NCI-H460 (cell line): ENCODE data around the gene SLC25A10. TPM values are rescaled to one million over a fixed set of nuclear protein-coding genes. Genes with fewer than 3 reads are reported as not detected.

Experiments
- DNase-seq: peaks from one replicate; pipeline ENCODE4 v3.0.0-alpha.2; 2016; ENCODE audit warnings: low read depth; ENCODE audit errors: extremely low read depth
- total RNA-seq: library from RNA; depleted of rRNA; stranded (reverse); fragments of >200 nt; shearing (Covaris generic); gene quantifications from 2 replicates; pipeline ENCODE4 v1.2.3, GENCODE V29; 2014

Gene SLC25A10
- total RNA-seq, 1 experiment from 2014 or later = 9.4 TPM

DNA sequence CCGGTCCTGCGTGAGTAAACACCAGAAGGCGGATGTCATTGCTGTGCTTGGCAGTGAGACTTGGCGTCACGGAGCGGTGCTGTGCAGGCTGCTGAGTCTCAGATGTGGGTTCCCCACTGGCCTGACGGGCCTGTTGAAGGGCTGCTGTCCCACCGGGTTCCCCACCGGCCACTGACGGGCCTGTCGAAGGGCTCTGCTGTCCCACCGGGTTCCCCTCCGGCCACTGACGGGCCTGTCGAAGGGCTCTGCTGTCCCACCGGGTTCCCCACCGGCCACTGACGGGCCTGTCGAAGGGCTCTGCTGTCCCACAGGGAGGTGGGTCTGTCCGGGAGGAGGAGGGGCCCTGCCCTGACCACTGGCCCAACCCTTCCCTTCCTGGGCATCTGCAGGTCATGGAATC lies 25.5 kb upstream of the SLC25A10 start:
- no peak for DNase-seq

DNA sequence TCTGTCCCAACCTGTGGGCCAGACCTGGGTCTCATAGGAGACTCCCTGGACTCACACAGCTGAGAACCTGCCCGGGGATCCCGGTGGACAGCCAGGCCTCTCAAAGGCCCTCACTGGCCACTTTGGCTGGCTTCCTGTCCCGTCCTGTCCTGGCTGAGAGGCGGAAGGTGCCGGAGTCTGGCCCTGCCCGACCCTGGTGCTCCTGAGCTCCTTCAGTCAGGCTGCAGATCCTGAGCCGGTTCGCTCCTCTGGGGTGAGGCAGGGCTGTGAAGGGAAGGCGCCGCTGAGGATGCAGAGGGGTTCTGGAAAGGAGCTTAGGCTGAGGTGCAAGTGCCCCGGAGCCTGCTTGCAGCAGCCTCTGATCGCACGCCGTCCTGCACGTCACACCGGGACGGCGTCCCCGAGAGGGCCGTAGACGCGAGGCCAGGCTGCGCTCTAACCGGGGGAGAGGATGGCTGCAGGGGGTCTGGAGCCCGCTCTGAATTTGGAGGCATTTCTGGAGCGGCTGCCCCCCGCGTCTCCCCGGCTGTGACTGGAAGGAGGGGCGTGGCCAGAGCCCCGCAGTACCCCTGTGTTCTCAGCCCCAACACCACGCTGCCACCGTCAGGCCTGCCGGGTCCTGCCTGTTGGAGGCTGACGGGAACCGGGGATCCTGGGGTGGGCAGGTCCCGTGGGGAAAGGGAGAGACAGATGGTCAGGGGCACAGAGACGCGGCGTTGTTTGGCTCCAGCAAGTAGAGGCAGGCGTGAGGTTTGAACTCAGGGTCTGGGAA lies 24.1 kb upstream of the SLC25A10 start:
- DNase-seq = no peak

DNA sequence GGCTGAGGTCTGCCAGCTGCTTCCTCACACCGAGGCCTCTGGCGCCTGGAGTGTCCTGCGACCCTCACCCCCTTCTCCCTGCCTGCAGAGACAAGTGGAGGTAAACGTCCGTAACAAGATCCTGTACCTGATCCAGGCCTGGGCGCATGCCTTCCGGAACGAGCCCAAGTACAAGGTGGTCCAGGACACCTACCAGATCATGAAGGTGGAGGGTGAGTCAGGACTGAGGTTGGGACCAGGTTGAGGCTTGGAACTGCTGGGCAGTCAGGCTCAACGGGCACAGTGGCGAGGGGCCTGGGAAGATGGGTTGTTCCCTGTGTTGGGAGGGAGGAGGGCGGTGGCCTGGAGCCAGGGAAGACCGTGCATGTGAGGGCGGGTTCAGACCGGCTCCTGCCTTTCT lies 23.5 kb upstream of the SLC25A10 start:
- no peak for DNase-seq

DNA sequence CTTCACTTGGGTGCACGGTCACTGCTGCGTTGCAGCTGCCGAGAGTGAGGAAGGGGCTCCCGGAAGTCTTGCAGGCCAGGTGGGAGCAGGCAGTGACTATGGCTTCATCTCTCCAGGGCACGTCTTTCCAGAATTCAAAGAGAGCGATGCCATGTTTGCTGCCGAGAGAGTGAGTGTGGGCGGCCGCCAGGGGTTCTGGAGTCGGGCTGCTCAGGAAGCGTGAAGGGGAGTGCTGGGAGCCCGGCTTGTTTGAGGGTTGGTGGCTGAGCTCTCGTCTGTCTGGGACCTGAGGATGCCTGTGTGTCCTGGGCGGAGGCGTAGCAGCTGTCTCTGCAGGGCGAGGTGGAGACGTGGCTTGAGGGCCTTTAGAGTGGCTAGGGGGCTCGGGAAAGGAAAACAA lies 22.0 kb upstream of the SLC25A10 start:
- no peak for DNase-seq

DNA sequence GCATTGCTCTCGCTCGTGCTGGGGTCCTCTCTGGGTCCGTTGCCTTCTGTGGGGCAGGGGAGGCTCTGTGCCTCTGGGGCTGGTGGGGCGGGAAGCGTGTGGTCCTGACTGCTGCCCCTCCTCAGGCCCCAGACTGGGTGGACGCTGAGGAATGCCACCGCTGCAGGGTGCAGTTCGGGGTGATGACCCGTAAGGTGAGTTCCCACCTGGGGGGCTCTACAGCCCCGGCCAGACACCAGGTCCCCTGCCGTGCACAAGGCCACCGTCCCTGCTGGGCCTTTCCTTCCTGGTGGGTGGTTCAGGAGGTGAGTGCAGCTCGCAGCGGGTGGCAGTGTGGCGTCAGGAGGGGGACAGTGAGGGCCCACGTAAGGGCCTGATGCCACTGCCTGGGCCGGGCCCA lies 21.5 kb upstream of the SLC25A10 start:
- no peak for DNase-seq

DNA sequence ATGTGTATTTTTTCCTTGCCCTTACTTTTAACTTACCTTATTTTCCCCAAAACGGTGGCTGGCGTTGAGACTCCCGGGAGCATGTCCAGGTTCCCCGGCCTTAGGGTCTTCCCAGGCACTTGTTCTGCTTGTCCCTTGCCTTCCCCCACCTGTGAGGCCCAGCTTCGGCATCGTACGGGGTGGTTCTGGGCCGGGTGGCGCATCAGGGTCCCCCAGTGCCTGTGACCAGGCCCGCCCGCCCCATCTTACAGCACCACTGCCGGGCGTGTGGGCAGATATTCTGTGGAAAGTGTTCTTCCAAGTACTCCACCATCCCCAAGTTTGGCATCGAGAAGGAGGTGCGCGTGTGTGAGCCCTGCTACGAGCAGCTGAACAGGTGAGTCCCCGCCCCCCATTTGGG lies 20.9 kb upstream of the SLC25A10 start:
- DNase-seq = no peak

DNA sequence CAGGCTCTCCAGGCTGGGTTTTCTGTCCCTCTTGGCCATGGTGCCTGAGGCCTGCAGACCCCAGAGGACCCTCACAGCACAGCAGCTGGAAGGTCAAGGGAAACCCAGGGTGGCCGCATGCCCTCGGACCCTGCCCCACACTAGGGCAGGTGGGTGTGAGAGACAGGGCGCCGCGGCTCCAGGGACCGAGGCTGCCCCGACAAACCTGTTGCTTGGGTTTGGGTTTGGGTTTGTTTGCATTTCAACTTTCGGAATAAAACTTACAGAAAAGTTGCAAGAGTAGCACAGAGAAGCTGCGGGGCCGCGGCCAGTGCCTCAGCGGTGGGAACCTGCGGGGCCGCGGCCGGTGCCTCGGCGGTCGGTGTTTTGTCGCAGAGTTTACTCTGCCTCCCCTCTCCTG lies 20.5 kb upstream of the SLC25A10 start:
- DNase-seq = no peak

DNA sequence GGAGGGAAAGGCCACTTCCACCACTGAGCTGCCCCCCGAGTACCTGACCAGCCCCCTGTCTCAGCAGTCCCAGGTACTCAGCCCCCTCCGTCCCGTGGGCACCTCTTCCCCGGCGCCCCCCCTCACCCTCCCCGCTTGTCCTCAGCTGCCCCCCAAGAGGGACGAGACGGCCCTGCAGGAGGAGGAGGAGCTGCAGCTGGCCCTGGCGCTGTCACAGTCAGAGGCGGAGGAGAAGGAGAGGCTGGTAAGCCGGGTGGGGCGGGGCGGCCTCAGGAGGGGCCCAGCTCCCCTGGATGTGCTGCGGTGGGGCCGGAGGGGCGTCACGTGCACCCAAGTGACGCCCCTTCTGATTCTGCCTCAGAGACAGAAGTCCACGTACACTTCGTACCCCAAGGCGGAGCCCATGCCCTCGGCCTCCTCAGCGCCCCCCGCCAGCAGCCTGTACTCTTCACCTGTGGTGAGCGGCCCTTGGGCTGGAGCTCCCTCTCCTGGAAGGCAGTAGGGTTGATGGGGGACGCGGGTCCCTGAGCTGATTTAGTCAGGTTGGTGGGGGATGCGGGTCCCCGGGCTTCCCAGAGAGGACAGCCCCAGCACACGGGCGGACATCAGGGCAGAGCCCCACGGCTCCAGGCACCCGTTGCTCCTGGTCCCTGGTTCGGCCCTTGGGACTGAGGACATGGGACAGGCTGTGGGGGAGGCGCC lies 18.4 kb upstream of the SLC25A10 start:
- DNase-seq = no peak

GRCh38 chr17:81694810-81695209 lies 17.3 kb upstream of the SLC25A10 start:
- no peak for DNase-seq

DNA sequence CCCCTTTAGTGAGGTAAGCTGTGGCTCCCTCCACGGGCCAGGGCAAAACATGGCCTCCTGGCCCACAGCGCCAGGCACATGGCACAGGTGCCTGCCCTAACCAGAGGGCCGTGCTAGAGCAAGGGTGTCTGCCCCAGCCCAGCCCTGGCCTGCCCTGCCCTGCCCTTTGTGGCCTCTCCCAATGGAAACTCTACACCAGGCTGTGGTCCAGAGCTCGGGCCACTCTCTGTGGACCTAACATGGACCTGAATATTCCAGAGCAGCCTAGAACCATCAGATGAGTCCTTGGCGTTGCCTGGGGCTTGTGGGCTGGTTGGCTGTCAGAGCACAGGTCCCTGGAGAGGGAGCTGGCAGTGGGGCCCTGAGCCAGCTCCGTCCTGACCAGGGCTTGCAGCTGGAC lies 16.9 kb upstream of the SLC25A10 start:
- DNase-seq = no peak

DNA sequence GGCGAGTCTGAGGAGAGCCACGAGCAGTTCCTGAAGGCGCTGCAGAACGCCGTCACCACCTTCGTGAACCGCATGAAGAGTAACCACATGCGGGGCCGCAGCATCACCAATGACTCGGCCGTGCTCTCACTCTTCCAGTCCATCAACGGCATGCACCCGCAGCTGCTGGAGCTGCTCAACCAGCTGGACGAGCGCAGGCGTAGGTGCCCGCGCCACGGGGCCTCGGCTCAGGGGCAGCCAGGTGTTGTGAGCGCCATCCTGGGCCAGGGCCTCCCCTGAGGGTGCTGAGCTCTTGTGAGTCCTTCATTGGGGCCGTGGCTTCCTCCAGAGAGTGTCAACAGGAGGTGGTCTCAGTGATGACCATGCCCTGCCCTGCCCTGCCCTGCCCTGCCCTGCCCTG lies 16.3 kb upstream of the SLC25A10 start:
- no peak for DNase-seq

- DNase-seq = no peak
Observed at GRCh38 chr17:81696218-81696941, 15.7 kb upstream of the SLC25A10 start.

DNA sequence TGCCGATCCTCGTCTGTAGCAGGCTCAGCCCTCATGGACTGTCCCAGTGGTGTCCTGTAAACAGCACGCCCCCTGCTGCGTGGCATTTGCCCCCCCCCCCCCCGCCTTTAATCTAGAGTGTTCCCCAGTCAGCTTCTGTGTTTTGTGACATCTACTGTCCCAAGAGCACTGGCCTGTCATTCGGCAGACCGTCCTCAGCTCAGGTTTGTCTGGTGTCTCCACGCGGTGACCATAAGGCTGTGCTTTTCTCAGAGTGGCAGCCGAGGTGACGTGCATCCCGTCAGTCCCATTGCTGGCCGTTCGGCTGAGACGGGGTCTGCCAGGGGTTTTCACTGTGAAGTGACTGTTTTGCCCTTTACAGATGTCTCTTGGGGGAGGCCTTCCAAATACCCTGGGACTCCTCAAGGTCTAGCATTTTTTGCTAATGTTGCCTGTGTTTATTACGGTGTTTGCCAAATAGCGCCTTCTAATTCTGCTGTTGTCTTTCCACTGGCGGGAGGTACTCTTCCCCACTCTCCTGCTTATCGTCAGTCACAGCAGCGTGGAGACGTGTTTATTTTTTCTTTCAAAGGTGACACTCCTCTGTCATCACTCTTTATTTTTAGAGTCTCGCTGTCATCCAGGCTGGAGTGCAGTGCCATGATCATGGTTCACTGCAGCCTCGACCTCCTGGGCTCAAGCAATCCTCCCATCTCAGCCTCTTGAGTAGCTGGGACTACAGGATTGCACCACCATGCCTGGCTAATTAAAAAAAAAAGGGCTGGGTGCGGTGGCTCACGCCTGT lies 14.6 kb upstream of the SLC25A10 start:
- no peak for DNase-seq

DNA sequence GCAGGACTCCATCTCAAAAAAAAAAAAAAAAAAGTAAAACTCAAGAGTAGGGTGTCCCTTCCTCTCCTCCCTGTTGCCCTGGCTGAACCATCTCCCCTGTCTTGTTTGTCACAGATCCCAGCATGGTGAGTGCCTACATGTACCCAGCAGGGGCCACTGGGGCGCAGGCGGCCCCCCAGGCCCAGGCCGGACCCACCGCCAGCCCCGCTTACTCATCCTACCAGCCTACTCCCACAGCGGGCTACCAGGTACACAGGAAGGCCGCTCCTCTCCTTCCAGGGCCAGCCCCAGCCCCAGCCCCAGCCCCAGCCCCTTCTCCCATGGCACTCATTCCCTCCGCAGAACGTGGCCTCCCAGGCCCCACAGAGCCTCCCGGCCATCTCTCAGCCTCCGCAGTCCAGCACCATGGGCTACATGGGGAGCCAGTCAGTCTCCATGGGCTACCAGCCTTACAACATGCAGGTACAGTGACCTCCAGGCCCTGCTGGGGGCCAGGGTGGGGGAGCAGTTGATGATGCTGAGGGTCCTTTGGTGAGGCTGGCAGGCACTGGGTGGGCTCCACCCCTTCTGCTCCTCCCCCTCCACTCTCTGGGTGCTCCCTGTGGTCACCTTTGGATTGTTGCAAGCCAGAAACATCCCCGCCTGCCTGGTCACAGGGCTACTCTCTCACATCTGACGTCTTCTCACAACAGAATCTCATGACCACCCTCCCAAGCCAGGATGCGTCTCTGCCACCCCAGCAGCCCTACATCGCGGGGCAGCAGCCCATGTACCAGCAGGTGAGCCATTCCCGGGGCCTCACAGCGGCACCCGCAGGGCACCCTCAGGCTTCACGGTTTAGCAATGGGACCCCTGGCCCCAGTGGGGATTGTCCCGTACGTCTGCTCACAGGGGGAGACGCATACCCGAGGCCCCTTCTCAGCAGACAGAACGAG lies 11.5 kb upstream of the SLC25A10 start:
- DNase-seq = no peak

GRCh38 chr17:81701288-81702071 lies 10.6 kb upstream of the SLC25A10 start:
- no peak for DNase-seq

DNA sequence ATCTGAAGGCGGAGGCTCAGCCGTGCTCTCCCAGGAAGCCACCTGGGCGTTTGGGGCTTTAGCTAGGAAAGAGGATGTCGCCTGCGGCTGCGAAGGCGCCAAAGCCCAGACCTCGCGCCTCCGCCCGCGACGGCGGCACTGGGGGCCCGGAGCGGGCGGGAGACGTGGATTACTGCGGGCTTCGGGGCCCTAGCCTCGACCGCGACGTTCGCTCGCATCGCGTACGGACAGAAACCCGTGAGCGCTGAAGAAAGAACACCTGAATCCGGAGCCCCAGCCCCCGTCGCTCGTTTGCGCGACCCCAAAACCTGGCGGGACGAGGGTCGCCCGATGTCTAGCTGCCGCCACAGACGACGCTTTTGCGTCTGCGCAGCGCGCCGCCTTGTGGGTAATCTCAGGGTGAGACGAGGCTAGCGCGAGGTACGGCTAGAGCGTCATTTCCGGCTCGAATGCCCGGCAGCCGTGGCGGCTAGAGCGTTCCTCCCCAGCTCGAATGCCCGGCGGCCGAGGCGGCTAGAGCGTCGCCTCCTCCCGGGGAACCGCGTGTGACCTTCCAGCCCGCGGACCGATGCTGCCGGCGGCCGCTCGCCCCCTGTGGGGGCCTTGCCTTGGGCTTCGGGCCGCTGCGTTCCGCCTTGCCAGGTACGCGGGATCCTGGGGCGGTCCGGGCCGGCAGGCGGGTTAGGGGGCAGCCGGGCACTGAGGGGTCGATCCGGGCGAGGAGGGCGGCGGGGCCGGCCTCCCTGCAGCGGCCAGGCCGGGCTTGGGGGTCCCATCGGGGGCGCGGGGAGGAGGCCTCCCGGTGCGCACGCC lies 8.9 kb upstream of the SLC25A10 start, which contains the start of gene MRPL12:
Gene MRPL12 (plus strand): TSS at position 434 of the 813 bp plus-strand sequence. CDS start 135 bp downstream, at position 569.
- peak; percentile 88 for DNase-seq

GRCh38 chr17:81703747-81704654 lies 8.1 kb upstream of the SLC25A10 start:
- DNase-seq = no peak
